ENCODE measurements around the gene TCAP. TPM values are rescaled to one million over a fixed set of nuclear protein-coding genes. Genes with fewer than 3 reads are reported as not detected.

Gene TCAP
- total RNA-seq, 2 experiments from 2014 or later = 0.82 to 0.92 TPM

DNA sequence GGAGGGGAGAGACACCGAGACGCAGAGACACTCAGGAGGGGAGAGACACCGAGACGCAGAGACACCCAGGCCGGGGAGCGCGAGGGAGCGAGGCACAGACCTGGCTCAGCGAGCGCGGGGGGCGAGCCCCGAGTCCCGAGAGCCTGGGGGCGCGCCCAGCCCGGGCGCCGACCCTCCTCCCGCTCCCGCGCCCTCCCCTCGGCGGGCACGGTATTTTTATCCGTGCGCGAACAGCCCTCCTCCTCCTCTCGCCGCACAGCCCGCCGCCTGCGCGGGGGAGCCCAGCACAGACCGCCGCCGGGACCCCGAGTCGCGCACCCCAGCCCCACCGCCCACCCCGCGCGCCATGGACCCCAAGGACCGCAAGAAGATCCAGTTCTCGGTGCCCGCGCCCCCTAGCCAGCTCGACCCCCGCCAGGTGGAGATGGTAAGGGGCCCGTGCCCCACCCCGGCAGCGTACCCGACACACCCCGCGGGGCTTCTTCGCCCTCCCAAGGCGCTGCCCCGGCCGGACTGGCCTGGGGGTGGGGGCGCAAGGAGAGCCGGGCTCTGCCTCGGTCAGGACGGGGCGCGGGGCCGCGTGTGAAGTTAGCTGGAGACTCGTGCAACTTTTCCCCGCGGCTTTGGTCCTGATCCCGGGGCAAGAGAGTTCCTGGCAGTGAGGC is 38.0 kb upstream of the TCAP start:
- CTCF ChIA-PET = interaction anchor here (0.6 to 2.0 kb wide), 3 partner anchors 21 to 108 kb away, joined by 3 to 9 read pairs (median 6); no protein-coding TSS in a partner anchor
- POLR2A ChIA-PET = interaction anchor here (1.0 kb wide), 1 partner anchor 354 kb away, joined by 3 read pairs; no protein-coding TSS in a partner anchor

DNA sequence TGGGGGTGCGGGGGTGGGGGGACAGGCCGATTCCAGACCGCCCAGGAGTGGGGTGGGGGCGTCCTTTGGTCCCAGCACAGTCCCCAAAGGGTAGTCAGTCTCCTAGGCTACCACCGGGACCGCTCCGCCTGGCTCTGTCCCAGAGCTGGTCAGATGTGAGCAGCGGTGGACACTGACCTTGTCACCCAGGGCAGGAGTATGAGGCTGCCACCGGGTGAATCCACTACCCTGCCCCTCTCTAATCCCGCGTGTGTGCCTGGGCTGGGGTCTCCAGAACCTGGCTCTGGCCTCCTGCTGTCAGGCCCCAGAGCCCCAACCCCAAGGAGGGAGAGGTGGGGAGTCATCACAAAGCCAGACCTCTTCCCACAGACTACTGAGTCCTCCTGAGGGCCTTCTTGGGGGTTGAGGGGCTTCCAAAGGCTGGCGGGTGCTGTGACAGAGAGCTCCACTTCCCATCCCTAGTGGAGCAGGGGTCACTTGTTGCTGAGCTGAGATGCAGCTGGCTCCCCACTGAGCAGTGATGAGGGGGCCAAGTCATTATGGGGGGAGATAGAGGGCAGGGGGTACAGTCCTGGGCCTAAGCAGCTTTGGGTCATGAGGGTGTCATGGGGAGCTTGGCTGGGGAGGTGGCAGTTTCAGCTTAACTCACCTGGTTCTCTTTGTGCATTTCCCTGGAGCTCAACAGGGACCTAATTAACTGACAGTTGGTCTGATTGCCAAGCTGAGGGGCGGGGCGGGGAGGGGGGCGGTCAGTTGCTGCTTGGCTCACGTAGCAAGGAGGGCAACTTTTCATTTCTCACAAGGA is 37.2 kb upstream of the TCAP start:
- POLR2A ChIA-PET = interaction anchor here (0.5 to 1.0 kb wide), 2 partner anchors 186 to 353 kb away, joined by 3 read pairs; no protein-coding TSS in a partner anchor
- CTCF ChIA-PET = interaction anchor here (0.6 to 2.0 kb wide), 6 partner anchors 11 to 107 kb away, joined by 3 to 9 read pairs (median 4); no protein-coding TSS in a partner anchor

DNA sequence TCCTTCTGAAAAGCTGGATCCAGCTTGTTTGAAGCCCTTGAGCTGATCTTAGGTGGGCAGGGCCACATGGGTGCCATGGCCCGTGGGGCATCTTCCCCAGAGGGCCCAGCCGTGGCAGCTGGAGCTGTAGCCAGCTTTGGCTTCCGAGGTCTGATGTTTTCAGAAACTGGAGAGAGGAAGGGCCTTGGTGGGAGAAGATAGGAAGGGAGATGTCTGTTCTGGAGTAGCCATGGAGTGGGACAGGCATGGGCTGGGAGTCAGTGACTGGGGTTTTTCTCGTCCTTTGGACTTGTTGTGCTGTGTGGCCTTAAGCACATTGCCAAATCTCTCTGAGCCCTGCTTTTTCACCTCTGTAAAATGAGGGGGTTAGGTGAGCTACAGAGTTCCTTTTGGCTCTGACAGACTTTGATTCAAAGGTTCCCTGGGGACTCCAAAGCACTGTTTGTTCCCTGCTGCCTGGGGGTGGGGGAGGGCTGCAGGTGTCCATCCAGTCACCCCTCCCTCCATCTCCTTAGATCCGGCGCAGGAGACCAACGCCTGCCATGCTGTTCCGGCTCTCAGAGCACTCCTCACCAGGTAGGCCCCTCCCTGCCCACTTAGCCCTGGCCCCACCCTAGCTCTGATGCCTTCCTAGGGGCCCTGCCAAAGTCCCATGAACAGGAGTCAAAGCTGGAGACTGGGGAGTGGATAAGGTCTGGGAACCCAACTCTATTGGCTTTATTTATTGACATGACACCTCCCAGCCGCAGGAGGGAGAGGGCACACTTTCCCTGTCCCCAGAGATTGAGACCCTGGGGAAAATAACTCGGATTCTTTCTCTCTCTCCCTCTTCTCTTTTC is 36.3 kb upstream of the TCAP start:
- POLR2A ChIA-PET = interaction anchor here (0.5 to 0.7 kb wide), 2 partner anchors 185 to 293 kb away, joined by 3 read pairs; no protein-coding TSS in a partner anchor
- CTCF ChIA-PET = interaction anchor here (0.9 to 2.0 kb wide), 3 partner anchors 10 to 81 kb away, joined by 3 to 9 read pairs (median 4); no protein-coding TSS in a partner anchor

DNA sequence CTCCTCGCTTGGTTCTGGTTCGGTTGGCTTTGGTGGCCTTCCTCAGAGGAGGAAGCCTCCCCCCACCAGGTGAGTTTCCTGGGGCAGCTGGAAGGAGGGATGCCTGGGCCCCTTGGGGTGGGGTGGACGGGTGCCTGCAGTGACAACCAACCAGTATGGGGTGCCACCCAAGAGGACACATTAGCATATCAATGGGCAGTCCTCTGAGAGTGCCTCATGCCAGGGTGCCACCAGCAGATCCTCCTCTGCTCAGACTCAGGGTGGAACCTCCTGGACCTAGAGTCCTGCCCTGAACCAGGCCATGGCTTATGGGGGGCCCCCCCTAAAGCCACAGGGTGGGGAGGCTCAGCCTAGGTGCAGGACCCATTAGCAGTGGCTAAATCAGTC is 35.7 kb upstream of the TCAP start:
- POLR2A ChIA-PET = no interaction called here
- CTCF ChIA-PET = interaction anchor here (0.6 kb wide), 1 partner anchor 8 kb away, joined by 3 read pairs; no protein-coding TSS in a partner anchor

DNA sequence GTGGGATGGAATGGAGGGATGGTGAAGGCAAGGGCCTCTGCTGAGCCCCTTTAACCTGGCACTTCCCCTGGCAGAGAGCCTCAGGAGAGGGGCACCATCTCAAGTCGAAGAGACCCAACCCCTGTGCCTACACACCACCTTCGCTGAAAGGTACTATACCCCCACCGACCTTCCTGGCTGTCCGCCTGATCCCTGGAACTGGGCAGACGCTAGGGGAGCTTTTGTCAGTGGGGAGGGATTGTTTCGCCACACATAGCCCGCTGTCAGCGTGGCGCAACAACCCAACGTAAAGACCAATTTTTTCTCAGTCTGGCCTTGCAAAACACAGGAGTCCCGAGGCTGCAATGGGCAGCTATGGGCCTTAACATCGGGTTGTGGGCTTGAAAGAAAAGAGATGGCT is 35.3 kb upstream of the TCAP start:
- ChIA-PET CTCF (interaction anchor here (0.6 to 3.9 kb wide), 2 partner anchors 8 kb away, joined by 3 to 50 read pairs; no protein-coding TSS in a partner anchor), POLR2A (no interaction called here)

DNA sequence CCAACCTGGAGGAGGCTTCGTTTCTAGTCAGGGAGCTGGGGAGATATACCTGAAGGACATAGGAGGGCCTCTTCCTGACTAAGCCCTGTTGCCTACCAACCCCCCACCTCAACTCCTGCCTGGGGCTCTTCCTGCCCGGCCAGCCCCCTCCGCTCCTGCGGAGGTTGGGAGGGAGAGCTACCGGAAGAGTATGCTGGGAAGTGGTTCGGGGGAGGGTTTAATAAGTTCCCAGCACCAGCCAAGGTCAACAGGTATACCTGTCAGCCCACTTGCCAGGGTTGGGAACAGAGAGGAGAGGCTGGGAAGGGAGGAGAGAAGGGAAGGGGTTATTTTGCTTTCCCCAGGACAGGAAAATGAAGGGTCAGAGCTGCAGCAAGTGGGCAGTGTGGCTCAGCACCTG is 33.7 kb upstream of the TCAP start:
- CTCF ChIA-PET = interaction anchor here (0.8 to 3.9 kb wide), 4 partner anchors 9 to 99 kb away, joined by 3 to 50 read pairs (median 3); no protein-coding TSS in a partner anchor
- POLR2A ChIA-PET = no interaction called here

DNA sequence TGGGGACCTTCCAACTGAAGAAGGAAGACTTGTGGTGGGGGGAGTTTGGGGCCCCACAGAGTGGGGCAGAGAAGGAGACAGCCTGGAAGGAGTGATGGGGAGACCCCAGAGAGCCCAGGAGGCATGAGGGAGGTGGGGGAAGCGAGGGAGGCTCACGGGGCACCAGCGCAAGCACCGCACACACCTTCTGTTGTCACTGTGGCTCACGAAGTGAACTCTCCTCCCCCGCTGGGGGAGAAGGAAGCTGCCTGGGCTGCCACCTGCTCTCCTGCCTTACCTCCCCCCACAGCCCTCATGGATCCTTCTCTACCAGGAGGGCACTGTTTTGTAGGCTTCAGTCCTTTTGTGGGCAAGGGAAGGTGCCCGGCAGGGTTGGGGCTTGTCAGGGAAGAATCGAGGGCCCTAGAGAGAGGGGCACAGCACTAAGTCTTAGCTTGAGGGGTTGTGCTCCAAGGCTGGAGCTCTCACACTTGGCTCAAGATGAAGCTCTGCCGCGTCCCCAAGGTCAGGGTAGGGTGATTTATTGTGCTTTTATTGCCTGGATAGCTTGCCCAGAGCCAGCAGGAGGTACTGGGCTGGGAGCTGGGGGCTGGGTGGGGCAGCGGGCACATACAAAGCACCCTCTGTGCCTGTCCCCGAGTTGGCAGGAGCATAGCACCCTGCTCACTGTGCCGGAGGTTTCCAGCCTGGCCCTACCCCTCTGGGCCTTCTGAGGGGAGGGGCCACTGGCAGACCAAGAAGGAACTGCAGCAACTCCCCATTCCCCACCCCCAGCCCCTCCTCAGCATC is 32.8 kb upstream of the TCAP start:
- ChIA-PET POLR2A (no interaction called here), CTCF (interaction anchor here (0.6 to 3.9 kb wide), 3 partner anchors 10 to 411 kb away, joined by 3 to 50 read pairs (median 19); no protein-coding TSS in a partner anchor)

DNA sequence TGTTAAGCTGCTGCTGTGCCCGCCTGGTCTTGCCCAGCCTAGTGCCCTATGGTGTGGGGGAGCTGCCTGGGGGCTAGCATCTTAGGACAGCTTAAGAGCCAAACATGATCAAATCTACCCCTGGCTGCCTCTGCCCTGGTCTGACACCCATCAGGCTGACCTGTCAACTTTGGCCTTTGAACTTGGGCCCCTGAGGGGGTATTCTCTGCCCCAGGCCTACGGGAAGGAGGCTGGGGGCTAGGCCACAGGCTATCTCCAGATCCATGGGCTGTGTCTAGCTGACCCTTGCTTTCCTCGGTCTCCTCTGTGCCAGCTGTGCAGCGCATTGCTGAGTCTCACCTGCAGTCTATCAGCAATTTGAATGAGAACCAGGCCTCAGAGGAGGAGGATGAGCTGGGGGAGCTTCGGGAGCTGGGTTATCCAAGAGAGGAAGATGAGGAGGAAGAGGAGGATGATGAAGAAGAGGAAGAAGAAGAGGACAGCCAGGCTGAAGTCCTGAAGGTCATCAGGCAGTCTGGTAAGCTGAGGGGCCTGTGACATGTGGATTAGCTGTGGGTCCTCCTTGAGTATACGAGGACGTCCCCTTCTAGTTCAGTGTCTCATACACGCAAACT is 31.5 kb upstream of the TCAP start:
- ChIA-PET CTCF (interaction anchor here (0.8 to 3.9 kb wide), 8 partner anchors 11 to 122 kb away, joined by 3 to 50 read pairs (median 5); no protein-coding TSS in a partner anchor), POLR2A (no interaction called here)

DNA sequence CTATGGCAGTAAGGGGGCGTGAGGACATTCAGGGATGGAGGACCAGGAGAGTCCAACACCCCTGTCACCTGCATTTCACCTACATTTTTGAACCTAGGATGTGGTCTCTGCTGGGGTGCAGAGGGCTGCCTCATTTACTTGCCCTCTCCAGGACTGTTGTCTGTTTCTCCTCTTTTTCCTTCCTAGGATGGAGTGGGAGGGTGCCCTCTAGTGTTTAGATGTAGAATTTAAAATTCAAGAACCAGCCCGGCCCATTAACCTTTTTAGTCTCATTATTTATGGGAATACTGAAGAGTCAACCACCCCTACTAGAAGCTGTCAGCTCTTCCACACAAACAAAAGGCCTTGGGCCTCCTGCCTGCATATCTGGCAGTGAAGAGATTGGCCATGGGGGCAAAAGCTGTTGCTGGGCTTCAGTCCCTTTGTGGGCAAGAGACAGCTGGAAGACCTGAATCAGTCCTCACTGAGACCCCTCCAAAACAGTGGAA is 30.7 kb upstream of the TCAP start:
- ChIA-PET CTCF (interaction anchor here (0.7 to 3.7 kb wide), 13 partner anchors 11 to 231 kb away, joined by 3 to 19 read pairs (median 4); no protein-coding TSS in a partner anchor), POLR2A (interaction anchor here (0.8 kb wide), 1 partner anchor 848 kb away, joined by 4 read pairs; no protein-coding TSS in a partner anchor)

DNA sequence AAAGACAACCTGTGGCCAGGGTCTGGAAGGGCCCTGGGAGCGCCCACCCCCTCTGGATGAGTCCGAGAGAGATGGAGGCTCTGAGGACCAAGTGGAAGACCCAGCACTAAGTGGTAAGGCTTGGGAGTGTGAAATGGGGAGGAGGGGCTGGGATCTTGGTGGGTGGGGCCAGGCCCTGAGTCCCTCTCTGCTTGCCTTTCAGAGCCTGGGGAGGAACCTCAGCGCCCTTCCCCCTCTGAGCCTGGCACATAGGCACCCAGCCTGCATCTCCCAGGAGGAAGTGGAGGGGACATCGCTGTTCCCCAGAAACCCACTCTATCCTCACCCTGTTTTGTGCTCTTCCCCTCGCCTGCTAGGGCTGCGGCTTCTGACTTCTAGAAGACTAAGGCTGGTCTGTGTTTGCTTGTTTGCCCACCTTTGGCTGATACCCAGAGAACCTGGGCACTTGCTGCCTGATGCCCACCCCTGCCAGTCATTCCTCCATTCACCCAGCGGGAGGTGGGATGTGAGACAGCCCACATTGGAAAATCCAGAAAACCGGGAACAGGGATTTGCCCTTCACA is 29.5 kb upstream of the TCAP start:
- POLR2A ChIA-PET = interaction anchor here (0.7 kb wide), 1 partner anchor 17 kb away, joined by 3 read pairs; no protein-coding TSS in a partner anchor
- CTCF ChIA-PET = interaction anchor here (1.0 to 3.7 kb wide), 6 partner anchors 12 to 19 kb away, joined by 3 to 19 read pairs (median 11); no protein-coding TSS in a partner anchor

DNA sequence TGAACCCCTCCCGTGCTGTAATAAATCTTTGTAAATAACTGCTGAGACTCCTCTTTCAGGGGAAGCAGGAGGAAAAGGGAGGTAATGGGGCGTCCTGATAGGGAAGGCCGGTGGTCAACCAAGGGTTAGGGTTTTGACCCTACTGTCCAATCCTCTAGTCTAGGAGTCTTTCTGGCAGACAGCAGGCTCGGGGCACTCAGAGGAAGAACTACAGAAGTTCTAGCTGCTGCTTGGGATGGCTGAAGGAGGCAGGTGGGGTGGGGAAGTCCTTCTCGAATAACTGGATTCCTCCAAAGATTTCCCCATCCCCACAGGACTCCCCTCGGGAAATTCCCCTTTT is 28.6 kb upstream of the TCAP start:
- ChIA-PET CTCF (interaction anchor here (1.2 to 2.8 kb wide), 2 partner anchors 13 to 17 kb away, joined by 3 to 16 read pairs; no protein-coding TSS in a partner anchor), POLR2A (no interaction called here)

DNA sequence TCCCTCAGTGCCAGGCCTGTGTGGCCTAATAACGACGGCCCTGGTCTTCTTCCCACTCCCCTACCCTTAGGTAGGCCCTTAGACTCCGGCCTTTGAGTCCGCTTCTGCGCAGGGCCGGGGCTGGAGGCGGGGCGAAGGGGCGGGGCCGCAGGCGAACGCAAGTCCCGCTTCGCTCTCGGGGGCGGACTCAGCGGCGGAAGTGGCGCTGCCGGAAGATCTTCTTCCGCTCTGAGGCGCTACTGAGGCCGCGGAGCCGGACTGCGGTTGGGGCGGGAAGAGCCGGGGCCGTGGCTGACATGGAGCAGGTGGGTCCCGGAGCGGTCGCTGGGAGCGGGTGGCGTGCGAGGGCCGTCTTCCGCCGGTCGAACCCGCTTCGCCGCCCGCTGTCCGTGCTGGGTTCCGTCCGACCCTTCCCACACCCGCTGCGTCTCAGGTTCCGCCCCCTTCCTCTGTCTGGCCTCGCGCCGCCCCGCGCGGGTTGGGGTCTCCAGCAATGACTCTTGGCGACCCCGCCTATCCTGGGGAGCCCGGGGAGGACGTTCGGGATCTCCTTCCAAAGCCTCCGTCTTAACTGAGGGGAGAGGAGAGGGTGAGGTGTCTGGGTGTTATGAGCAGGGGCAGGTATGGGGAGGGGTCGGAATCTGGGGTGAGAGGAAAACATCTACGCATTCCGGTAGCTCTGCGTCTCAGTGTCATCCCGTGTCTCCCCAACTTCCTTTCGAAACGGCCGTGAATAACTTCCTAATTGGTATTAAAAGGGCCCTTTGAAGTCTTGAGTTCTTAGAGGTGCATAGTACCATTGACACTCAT is 28.0 kb upstream of the TCAP start, which contains the start of gene STARD3:
Gene STARD3 (plus strand): TSS at position 218 of the 810 bp plus-strand sequence. CDS start 16,388 bp downstream, outside the sequence.
- POLR2A ChIA-PET = interaction anchor here (0.9 kb wide), 1 partner anchor 51 kb away, joined by 5 read pairs; the partner anchor contains the start of gene PGAP3
- CTCF ChIA-PET = interaction anchor here (0.9 to 3.7 kb wide), 6 partner anchors 13 to 20 kb away, joined by 3 to 16 read pairs (median 8); no protein-coding TSS in a partner anchor

DNA sequence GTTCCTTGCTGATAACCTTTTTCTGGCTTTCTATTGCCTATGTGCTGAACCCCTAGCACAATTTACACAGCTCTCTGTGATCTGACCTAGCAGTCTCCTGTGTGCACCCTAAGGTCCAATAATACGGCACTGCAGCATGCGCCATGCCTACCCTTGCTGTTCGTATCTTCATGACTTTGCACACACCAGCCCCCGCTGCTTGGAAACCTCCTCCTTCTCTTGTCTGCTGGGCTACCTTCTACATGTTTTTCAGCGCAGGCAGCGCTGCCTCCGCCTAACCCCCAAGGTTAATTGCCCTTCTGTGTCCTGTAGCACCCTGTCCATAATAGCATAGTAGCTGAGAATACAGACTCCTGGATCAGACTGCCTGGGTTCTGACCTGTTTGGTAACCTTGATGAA is 26.8 kb upstream of the TCAP start:
- POLR2A ChIA-PET = interaction anchor here (0.5 to 0.9 kb wide), 2 partner anchors 49 to 136 kb away, joined by 4 to 5 read pairs; partner anchors contain the start of gene PGAP3
- CTCF ChIA-PET = interaction anchor here (0.9 to 3.7 kb wide), 6 partner anchors 10 to 19 kb away, joined by 4 to 16 read pairs (median 8); no protein-coding TSS in a partner anchor

DNA sequence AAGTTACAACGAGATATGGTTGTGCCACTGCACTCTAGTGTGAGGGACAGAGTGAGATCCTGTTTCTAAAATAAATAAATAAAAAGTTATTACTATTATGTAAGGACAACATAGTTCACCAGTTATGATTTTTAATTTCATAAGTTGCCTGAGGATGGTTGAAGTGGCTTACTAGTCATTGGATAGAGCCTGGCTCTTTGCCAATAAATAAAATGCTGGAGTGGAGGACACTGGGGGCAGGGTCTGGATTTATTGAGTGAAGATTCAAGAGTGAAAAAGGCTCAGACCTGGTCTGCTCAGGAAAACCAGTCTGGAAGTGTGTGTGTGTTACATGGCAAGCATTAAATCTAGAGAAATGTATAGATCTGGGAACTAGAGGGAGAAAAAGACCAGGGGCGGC is 26.1 kb upstream of the TCAP start:
- ChIA-PET CTCF (interaction anchor here (1.2 to 3.7 kb wide), 3 partner anchors 10 to 17 kb away, joined by 4 to 16 read pairs (median 14); no protein-coding TSS in a partner anchor), POLR2A (no interaction called here)

DNA sequence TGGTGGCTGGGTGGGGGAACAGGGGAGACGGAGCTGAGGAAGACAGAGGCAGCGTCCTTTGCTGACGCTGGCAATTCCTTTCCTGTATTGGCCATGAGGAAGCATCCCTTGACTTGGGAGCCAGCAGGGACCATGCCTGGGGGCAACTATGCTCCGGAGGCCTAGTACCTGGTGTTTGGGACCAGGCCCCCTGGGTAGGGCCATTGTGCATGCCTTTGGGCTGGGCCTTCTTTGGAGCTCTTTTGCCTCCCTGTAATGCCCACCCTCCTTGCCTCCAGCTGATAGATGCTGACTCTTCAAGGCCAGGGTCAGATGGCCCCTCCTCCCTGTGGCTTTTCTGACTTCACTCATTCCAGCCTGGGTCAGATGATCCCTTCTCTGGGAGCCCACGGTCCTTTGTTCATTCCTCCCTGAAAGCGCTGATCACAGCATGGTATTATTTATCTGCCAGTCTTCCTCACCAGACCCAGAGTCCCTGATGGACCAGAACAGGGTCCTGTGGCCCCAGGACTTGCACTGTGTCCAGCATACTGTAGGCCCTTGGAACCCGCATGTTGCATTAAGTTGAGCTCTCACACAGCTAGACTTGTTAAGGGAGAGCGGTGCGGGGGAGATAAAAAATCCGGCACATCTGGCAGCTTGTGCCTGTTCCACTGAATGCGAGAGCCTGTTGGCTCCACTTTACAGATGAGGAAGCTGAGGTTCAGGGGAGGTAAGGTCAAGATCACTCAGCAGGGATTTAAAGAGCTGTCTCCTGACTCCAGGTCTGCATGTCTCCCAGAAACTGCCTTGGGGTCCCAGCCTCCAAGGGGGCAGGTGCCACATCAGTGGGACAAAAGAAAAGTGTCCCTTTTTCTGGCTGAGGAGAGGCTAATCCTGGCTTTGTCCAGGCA is 25.3 kb upstream of the TCAP start:
- ChIA-PET POLR2A (no interaction called here), CTCF (interaction anchor here (1.6 to 3.7 kb wide), 3 partner anchors 14 to 21 kb away, joined by 3 to 16 read pairs (median 14); no protein-coding TSS in a partner anchor)
